GM12874 (cell line): ENCODE measurements around the gene CEBPZ.

Experiments used
- TF ChIP-seq, protein P1 (sequence below): IDR thresholded peaks from 2 replicates; pipeline ENCODE4 v1.5.1; 2011; ENCODE audit warnings: low read depth, mild to moderate bottlenecking, control low read depth, low read length, moderate library complexity; ENCODE audit not compliant: insufficient read depth

CEBPZ gene

GRCh38 chr2:37196320-37197195 is 34.8 kb downstream of the CEBPZ start, which contains the start of gene CEBPZOS:
Gene CEBPZOS (plus strand): TSS chr2:37196496. CDS start chr2:37199705, 3,209 bp downstream.
- TF ChIP-seq, protein P1, sequence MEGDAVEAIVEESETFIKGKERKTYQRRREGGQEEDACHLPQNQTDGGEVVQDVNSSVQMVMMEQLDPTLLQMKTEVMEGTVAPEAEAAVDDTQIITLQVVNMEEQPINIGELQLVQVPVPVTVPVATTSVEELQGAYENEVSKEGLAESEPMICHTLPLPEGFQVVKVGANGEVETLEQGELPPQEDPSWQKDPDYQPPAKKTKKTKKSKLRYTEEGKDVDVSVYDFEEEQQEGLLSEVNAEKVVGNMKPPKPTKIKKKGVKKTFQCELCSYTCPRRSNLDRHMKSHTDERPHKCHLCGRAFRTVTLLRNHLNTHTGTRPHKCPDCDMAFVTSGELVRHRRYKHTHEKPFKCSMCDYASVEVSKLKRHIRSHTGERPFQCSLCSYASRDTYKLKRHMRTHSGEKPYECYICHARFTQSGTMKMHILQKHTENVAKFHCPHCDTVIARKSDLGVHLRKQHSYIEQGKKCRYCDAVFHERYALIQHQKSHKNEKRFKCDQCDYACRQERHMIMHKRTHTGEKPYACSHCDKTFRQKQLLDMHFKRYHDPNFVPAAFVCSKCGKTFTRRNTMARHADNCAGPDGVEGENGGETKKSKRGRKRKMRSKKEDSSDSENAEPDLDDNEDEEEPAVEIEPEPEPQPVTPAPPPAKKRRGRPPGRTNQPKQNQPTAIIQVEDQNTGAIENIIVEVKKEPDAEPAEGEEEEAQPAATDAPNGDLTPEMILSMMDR: no peak

DNA sequence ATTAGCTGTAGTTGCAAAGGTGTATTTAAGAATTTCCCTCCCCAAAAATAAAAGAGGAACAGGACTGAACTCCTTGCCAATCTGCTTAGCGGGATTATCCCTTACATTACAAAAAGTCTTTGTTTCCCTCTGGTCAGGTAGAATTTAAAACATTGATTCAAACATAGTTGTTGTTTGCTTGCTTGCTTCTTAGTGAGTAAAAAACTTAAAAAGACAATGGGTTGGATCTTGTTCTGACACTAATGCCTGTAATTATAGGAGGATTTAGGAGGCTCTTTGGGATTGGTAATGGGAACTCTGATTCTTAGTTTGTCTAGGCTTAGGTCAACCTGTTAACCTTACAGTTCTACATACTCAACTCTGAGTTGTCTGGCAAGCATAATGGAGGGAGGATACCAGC is 38.8 kb downstream of the CEBPZ start:
- TF ChIP-seq, protein P1: no peak

DNA sequence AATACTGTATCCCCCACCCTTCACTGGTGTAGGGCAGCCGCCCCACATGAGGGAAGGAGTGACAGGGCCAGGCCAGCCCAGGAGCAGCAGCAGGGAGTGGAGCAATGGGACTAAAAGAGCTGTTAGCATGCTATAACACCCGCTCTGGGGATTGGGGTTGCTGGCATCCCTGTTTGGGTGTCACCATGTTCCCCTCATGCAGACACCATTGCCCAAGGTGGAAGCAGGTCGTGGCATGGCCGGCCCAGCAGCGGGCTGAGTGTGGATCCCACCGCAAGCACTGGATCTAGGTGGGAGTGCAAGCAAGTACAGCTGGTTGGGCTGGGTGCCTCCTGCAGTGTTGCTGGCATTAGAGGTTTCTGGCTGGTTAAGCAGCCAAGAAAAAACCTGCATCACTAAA is 39.6 kb downstream of the CEBPZ start:
- TF ChIP-seq, protein P1: no peak

DNA sequence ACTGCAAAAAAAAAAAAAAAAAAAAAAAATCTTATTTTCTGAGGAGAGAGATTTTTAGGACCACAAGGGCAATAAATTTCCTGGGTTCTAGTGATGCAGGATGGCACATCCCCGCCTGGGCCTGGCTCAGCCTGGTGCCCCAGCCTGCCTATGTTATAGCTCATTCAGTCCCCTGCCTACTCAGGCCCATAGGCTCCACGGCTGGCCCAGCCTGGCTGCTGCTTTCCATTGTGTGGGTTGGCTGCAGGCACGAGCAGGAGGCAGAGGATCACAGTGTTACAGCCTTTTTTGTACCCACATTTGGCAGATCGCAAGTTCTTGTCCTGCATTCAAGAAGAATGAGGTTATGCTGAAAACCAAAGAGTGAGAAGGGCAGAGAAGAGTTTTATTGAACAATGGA is 40.1 kb downstream of the CEBPZ start:
- TF ChIP-seq, protein P1: no peak

GRCh38 chr2:37190290-37190689 is 41.1 kb downstream of the CEBPZ start:
- TF ChIP-seq, protein P1: no peak

- TF ChIP-seq, protein P1: no peak
Measured at GRCh38 chr2:37189452-37190153, 41.8 kb downstream of the CEBPZ start.

DNA sequence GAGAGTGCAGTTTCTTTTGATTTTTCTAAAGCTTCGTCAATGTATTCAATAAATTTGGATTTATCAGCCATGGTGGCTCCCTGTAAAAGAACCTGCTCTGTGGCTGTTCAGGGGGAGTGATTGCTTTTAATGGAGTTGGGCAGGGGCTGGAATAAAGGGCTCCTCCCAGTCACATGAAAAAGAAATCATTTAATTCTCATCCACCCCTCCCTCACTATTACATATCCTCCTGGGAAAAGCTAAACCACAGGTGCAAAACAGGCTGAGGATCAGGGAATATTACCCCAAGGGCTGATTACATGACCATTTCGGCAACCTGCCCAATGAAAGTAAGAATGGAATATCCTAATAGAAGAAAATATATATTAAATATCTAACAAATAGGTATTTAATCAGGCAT is 42.8 kb downstream of the CEBPZ start, which contains the start of gene SULT6B1:
Gene SULT6B1, minus strand, starts transcription at position 101 of the 400 bp plus-strand sequence. Its CDS starts 30 bp downstream, at position 71.
- TF ChIP-seq, protein P1: no peak
